Activated CD4-positive, alpha-beta memory T cell treated with anti-CD3 and anti-CD28 coated beads, Interleukin-2, amount 10 ng/mL, durations not matched to agents 7 days and 5 days (primary cell): Measurements from ENCODE around the gene PGM5. TPM values are rescaled to one million over a fixed set of nuclear protein-coding genes. Genes with fewer than 3 reads are reported as not detected.
"Not testable (repeated sequence)": the region's sequence is repeated elsewhere in the genome, so short reads cannot be mapped to it uniquely, and the experiment has no call there.

Experiments
- CTCF ChIA-PET: fragments of 350-600 bp; sonication (Branson Sonifier 250); formaldehyde crosslinking; loops from one replicate; lab custom pipeline; 2021; ENCODE audit warnings: antibody characterized with exemption, inconsistent platforms; lab: Charles Lee
- POLR2A ChIA-PET: fragments of 350-600 bp; sonication (Branson Sonifier 250); formaldehyde crosslinking; loops from one replicate; lab custom pipeline; 2021; ENCODE audit warnings: antibody characterized with exemption; lab: Charles Lee
- DNase-seq: peaks from one replicate; pipeline ENCODE4 v3.0.0-alpha.2; 2020
- H3K27ac Mint-ChIP-seq: one replicate; pipeline ENCODE4 v1.8.0; 2021; ENCODE audit warnings: mild to moderate bottlenecking, mixed read lengths
- H3K27me3 Mint-ChIP-seq: one replicate; pipeline ENCODE4 v1.8.0; 2021; ENCODE audit warnings: mixed read lengths
- H3K36me3 Mint-ChIP-seq: one replicate; pipeline ENCODE4 v1.8.0; 2021; ENCODE audit warnings: low read depth, mixed read lengths
- H3K4me1 Mint-ChIP-seq: one replicate; pipeline ENCODE4 v1.8.0; 2021; ENCODE audit warnings: mixed read lengths
- H3K4me3 Mint-ChIP-seq: one replicate; pipeline ENCODE4 v1.8.0; 2021; ENCODE audit warnings: mild to moderate bottlenecking, mixed read lengths
- H3K9me3 Mint-ChIP-seq: one replicate; pipeline ENCODE4 v1.8.0; 2021; ENCODE audit warnings: mixed read lengths
- total RNA-seq, 2 experiments: library from RNA; stranded (reverse); gene quantifications; one replicate each; pipeline ENCODE4 v1.2.3, GENCODE V29; 2021

PGM5 gene
- not detected for total RNA-seq

GRCh38 chr9:68356380-68357118 lies at the start of gene PGM5:
PGM5 (plus strand) TSS chr9:68356611; CDS start chr9:68357128, 517 bp downstream.
- Mint-ChIP-seq H3K4me3 (peak within 1 kb of the TSS; percentile 5), H3K27me3 (peaks cover 36% of the 10 kb centered on the region)
- H3K4me1 Mint-ChIP-seq, H3K9me3 Mint-ChIP-seq, H3K36me3 Mint-ChIP-seq, DNase-seq, POLR2A ChIA-PET, CTCF ChIA-PET, H3K27ac Mint-ChIP-seq: not testable (repeated sequence)

GRCh38 chr9:68307127-68307526 lies 49.3 kb upstream of the PGM5 start:
- H3K9me3 Mint-ChIP-seq, H3K27me3 Mint-ChIP-seq, H3K36me3 Mint-ChIP-seq: not testable (repeated sequence)

GRCh38 chr9:68307654-68308053 lies 48.8 kb upstream of the PGM5 start:
- H3K4me3 Mint-ChIP-seq, H3K36me3 Mint-ChIP-seq, H3K9me3 Mint-ChIP-seq, H3K4me1 Mint-ChIP-seq, POLR2A ChIA-PET, H3K27me3 Mint-ChIP-seq, DNase-seq, H3K27ac Mint-ChIP-seq, CTCF ChIA-PET: not testable (repeated sequence)

More at GRCh38 chr9:68307127-68307526, 49.3 kb upstream of the PGM5 start:
- DNase-seq, H3K4me1 Mint-ChIP-seq, H3K27ac Mint-ChIP-seq, H3K4me3 Mint-ChIP-seq, CTCF ChIA-PET, POLR2A ChIA-PET: not testable (repeated sequence)

GRCh38 chr9:68311208-68311607 lies 45.2 kb upstream of the PGM5 start:
- H3K4me1 Mint-ChIP-seq, H3K9me3 Mint-ChIP-seq, H3K36me3 Mint-ChIP-seq, POLR2A ChIA-PET, H3K27me3 Mint-ChIP-seq, CTCF ChIA-PET, H3K27ac Mint-ChIP-seq, DNase-seq, H3K4me3 Mint-ChIP-seq: not testable (repeated sequence)

- H3K27me3 Mint-ChIP-seq, H3K36me3 Mint-ChIP-seq, H3K27ac Mint-ChIP-seq, POLR2A ChIA-PET, H3K9me3 Mint-ChIP-seq, H3K4me1 Mint-ChIP-seq, CTCF ChIA-PET, H3K4me3 Mint-ChIP-seq, DNase-seq: not testable (repeated sequence)
Measured at GRCh38 chr9:68318209-68318608, 38.2 kb upstream of the PGM5 start.

GRCh38 chr9:68323749-68324148 lies 32.7 kb upstream of the PGM5 start:
- H3K4me3 Mint-ChIP-seq, H3K36me3 Mint-ChIP-seq, POLR2A ChIA-PET, H3K27me3 Mint-ChIP-seq, CTCF ChIA-PET, H3K9me3 Mint-ChIP-seq, H3K4me1 Mint-ChIP-seq, DNase-seq, H3K27ac Mint-ChIP-seq: not testable (repeated sequence)

GRCh38 chr9:68324518-68324917 lies 31.9 kb upstream of the PGM5 start:
- H3K4me1 Mint-ChIP-seq: not testable (repeated sequence)

GRCh38 chr9:68329106-68329505 lies 27.3 kb upstream of the PGM5 start:
- CTCF ChIA-PET, H3K4me1 Mint-ChIP-seq, POLR2A ChIA-PET: not testable (repeated sequence)

More at GRCh38 chr9:68324518-68324917, 31.9 kb upstream of the PGM5 start:
- CTCF ChIA-PET, DNase-seq, H3K9me3 Mint-ChIP-seq, H3K27ac Mint-ChIP-seq, POLR2A ChIA-PET, H3K4me3 Mint-ChIP-seq, H3K27me3 Mint-ChIP-seq, H3K36me3 Mint-ChIP-seq: not testable (repeated sequence)

GRCh38 chr9:68330531-68331173 lies 25.8 kb upstream of the PGM5 start:
- H3K4me1 Mint-ChIP-seq, H3K9me3 Mint-ChIP-seq, H3K4me3 Mint-ChIP-seq, CTCF ChIA-PET, H3K27ac Mint-ChIP-seq, H3K27me3 Mint-ChIP-seq, DNase-seq, POLR2A ChIA-PET, H3K36me3 Mint-ChIP-seq: not testable (repeated sequence)

More at GRCh38 chr9:68329106-68329505, 27.3 kb upstream of the PGM5 start:
- H3K36me3 Mint-ChIP-seq, H3K27ac Mint-ChIP-seq, DNase-seq, H3K27me3 Mint-ChIP-seq, H3K4me3 Mint-ChIP-seq, H3K9me3 Mint-ChIP-seq: not testable (repeated sequence)

GRCh38 chr9:68332122-68332521 lies 24.3 kb upstream of the PGM5 start:
- CTCF ChIA-PET, H3K36me3 Mint-ChIP-seq, H3K4me3 Mint-ChIP-seq, H3K4me1 Mint-ChIP-seq, DNase-seq, H3K27ac Mint-ChIP-seq, H3K9me3 Mint-ChIP-seq, POLR2A ChIA-PET, H3K27me3 Mint-ChIP-seq: not testable (repeated sequence)

- H3K27ac Mint-ChIP-seq, H3K4me3 Mint-ChIP-seq, CTCF ChIA-PET, H3K27me3 Mint-ChIP-seq, DNase-seq, H3K36me3 Mint-ChIP-seq, POLR2A ChIA-PET, H3K4me1 Mint-ChIP-seq, H3K9me3 Mint-ChIP-seq: not testable (repeated sequence)
Measured at GRCh38 chr9:68335935-68336334, 20.5 kb upstream of the PGM5 start.

- H3K27ac Mint-ChIP-seq, POLR2A ChIA-PET, H3K4me3 Mint-ChIP-seq, H3K27me3 Mint-ChIP-seq, H3K36me3 Mint-ChIP-seq, H3K9me3 Mint-ChIP-seq, H3K4me1 Mint-ChIP-seq, CTCF ChIA-PET, DNase-seq: not testable (repeated sequence)
Measured at GRCh38 chr9:68336639-68337339, 19.6 kb upstream of the PGM5 start.

- H3K4me3 Mint-ChIP-seq, POLR2A ChIA-PET, CTCF ChIA-PET, H3K4me1 Mint-ChIP-seq, H3K9me3 Mint-ChIP-seq, H3K27me3 Mint-ChIP-seq, H3K36me3 Mint-ChIP-seq, DNase-seq, H3K27ac Mint-ChIP-seq: not testable (repeated sequence)
Measured at GRCh38 chr9:68338000-68338399, 18.4 kb upstream of the PGM5 start.
